CD4-positive, alpha-beta T cell (primary cell): ENCODE measurements around the gene MPIG6B. TPM values are rescaled to one million over a fixed set of nuclear protein-coding genes. Genes with fewer than 3 reads are reported as not detected.

Experiments
- ATAC-seq: fragments of 200-7000 bp; cut with Tn5 transposase; one replicate; pipeline ENCODE4 v1.10.0; 2022; ENCODE audit warnings: mild to moderate bottlenecking; ENCODE audit not compliant: poor library complexity
- CTCF ChIA-PET: fragments of 350-600 bp; sonication (Branson Sonifier 250); formaldehyde crosslinking; loops from one replicate; lab custom pipeline; 2021; ENCODE audit warnings: antibody characterized with exemption, inconsistent platforms; lab: Charles Lee
- POLR2A ChIA-PET: fragments of 350-600 bp; sonication (Branson Sonifier 250); formaldehyde crosslinking; loops from one replicate; lab custom pipeline; 2021; ENCODE audit warnings: antibody characterized with exemption, inconsistent platforms; lab: Charles Lee
- DNase-seq, 14 experiments: peaks; one replicate each; pipeline ENCODE4 v3.0.0-alpha.2; 2013 to 2020; ENCODE audit warnings: mixed read lengths in 2 of 14
- H3K27ac ChIP-seq, 2 donors: one replicate each; pipeline versions ENCODE4 v1.5.1 to v1.7.0; 2013; ENCODE audit warnings: low read length in 2 of 2, low read depth in 1 of 2, mild to moderate bottlenecking in 1 of 2
- H3K27me3 ChIP-seq, 2 experiments: 1 replicate in 1 of 2; 2 replicates in 1 of 2; pipeline versions ENCODE4 v1.6.1 to v1.7.0; 2013; ENCODE audit warnings: low read length in 2 of 2, control low read depth in 1 of 2, mild to moderate bottlenecking in 1 of 2, moderate library complexity in 1 of 2; ENCODE audit not compliant: insufficient read depth in 2 of 2, control insufficient read depth in 1 of 2
- H3K36me3 ChIP-seq: one replicate; pipeline ENCODE4 v1.6.1; 2013; ENCODE audit warnings: low read length, control low read depth; ENCODE audit not compliant: insufficient read depth
- H3K4me1 ChIP-seq: one replicate; pipeline ENCODE4 v1.6.1; 2013; ENCODE audit warnings: low read length, control low read depth; ENCODE audit not compliant: insufficient read depth
- H3K4me3 ChIP-seq: one replicate; pipeline ENCODE4 v1.5.1; 2013; ENCODE audit warnings: mild to moderate bottlenecking, low read length, moderate library complexity
- H3K9me3 ChIP-seq, 2 experiments: 1 replicate in 1 of 2; 2 replicates in 1 of 2; pipeline versions ENCODE4 v1.6.1 to v1.7.0; 2013; ENCODE audit warnings: low read length in 2 of 2, mild to moderate bottlenecking in 2 of 2, control low read depth in 1 of 2, moderate library complexity in 1 of 2; ENCODE audit not compliant: control insufficient read depth in 1 of 2, insufficient read depth in 1 of 2
- H3K27ac Mint-ChIP-seq: one replicate; pipeline ENCODE4 v1.8.0; 2020; ENCODE audit warnings: mixed read lengths
- H3K27me3 Mint-ChIP-seq: one replicate; pipeline ENCODE4 v1.8.0; 2021; ENCODE audit warnings: mixed read lengths
- H3K36me3 Mint-ChIP-seq: one replicate; pipeline ENCODE4 v1.8.0; 2021; ENCODE audit warnings: low read depth, mixed read lengths
- H3K4me1 Mint-ChIP-seq: one replicate; pipeline ENCODE4 v1.8.0; 2021; ENCODE audit warnings: low read depth, mixed read lengths
- H3K4me3 Mint-ChIP-seq: one replicate; pipeline ENCODE4 v1.8.0; 2020; ENCODE audit warnings: mild to moderate bottlenecking, mixed read lengths
- H3K9me3 Mint-ChIP-seq: one replicate; pipeline ENCODE4 v1.8.0; 2020; ENCODE audit warnings: mixed read lengths
- CTCF ChIP-seq: fragments of 200-600 bp; IDR thresholded peaks from one replicate; pipeline ENCODE4 v1.8.0; 2022; ENCODE audit warnings: antibody characterized with exemption, mild to moderate bottlenecking
- intact Hi-C, 2 experiments: fragments of 100-400 bp; cut with DNase I in 1 of 2; cut with micrococcal nuclease in 1 of 2; formaldehyde crosslinking; loops; one replicate each; pipeline versions ENCODE4 v1.15.1 to v1.9.0; 2023 to 2025; cut with DNase I, micrococcal nuclease
- total RNA-seq, 174 experiments: library from RNA in 2 of 174; stranded (reverse) in 2 of 174; gene quantifications; one replicate each; pipeline ENCODE4 v1.2.3 and lab custom pipeline; 2021 to 2026

MPIG6B gene
- total RNA-seq, 2 experiments from 2014 or later: 0.11 to 0.17 TPM

DNA sequence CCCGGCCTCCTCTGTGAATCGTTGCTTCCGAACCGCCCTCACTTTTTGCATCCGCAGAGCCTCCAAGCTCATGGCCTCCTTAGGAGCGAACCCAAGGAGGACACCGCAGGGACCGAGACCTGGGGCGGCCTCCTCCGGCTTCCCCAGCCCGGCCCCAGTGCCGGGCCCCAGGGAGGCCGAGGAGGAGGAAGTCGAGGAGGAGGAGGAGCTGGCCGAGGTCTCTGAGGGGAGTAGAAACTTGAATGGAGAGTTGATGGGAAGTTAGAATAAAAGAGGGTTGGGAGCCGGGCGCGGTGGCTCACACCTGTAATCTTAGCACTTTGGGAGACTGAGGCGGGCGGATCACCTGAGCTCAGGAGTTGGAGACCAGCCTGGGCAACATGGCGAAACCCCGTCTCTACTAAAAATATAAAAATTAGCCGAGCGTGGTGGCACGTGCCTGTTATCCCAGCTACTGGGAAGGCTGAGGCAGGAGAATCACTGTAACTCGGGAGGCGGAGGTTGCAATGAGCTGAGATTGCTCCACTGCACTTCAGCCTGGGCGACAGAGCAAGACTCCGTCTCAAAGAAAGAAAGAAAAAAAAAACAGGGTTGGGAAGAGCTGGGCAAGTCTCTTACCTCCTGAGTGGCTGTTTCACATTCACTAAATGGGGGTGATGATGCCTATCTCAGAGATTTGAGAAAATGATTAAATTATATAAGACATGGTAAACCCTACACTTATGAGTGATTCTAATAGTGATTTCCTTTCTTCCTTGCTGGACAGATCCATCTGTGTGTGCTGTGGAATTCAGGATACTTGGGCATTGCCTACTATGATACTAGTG lies 17.4 kb downstream of the MPIG6B start:
- POLR2A ChIA-PET: interaction anchor here (0.7 to 2.1 kb wide), 10 partner anchors 30 to 231 kb away, joined by 3 to 14 read pairs (median 5); partner anchors contain the start of genes ABHD16A, DXO, GPANK1 and LSM2
- Histone ChIP-seq H3K4me1 (peaks cover 47% of the 10 kb centered on the region), H3K27ac (peak overlapping the region in 1 of 2 donors; percentile 43), H3K27me3 (no peaks in the 10 kb centered on the region), H3K9me3 (no peaks in the 10 kb centered on the region), H3K36me3 (no peaks in the 10 kb centered on the region), H3K4me3 (peak overlapping the region; percentile 87)
- DNase-seq (peak in 1 of 14 experiments; percentile 35), ATAC-seq (no peak)
- H3K4me3 Mint-ChIP-seq: peak overlapping the region; percentile 90
- no peak for TF ChIP-seq CTCF
- intact Hi-C loops: no loop called here
- no peaks in the 10 kb centered on the region for H3K9me3 Mint-ChIP-seq
- H3K36me3 Mint-ChIP-seq: peaks cover 19% of the 10 kb centered on the region
- H3K27ac Mint-ChIP-seq: peak overlapping the region; percentile 85
- H3K27me3 Mint-ChIP-seq: no peaks in the 10 kb centered on the region
- CTCF ChIA-PET: interaction anchor here (0.9 to 4.9 kb wide), 8 partner anchors 13 to 89 kb away, joined by 3 to 41 read pairs (median 6); partner anchors contain the start of genes DDAH2 and VARS1
- peaks cover 53% of the 10 kb centered on the region for H3K4me1 Mint-ChIP-seq

GRCh38 chr6:31741815-31742214 lies 18.6 kb downstream of the MPIG6B start:
- ChIA-PET CTCF (interaction anchor here (4.9 kb wide), 1 partner anchor 28 kb away, joined by 34 read pairs; no protein-coding TSS in a partner anchor), POLR2A (interaction anchor here (0.6 kb wide), 1 partner anchor 160 kb away, joined by 3 read pairs; no protein-coding TSS in a partner anchor)
- Mint-ChIP-seq H3K36me3 (peaks cover 11% of the 10 kb centered on the region), H3K4me3 (peak overlapping the region; percentile 49), H3K4me1 (peaks cover 41% of the 10 kb centered on the region), H3K9me3 (no peaks in the 10 kb centered on the region), H3K27me3 (no peaks in the 10 kb centered on the region), H3K27ac (no peak overlapping the region)
- no peaks in the 10 kb centered on the region for H3K9me3 ChIP-seq
- H3K27me3 ChIP-seq: no peaks in the 10 kb centered on the region
- peaks cover 40% of the 10 kb centered on the region for H3K4me1 ChIP-seq
- intact Hi-C loops: no loop called here
- H3K36me3 ChIP-seq: no peaks in the 10 kb centered on the region
- H3K27ac ChIP-seq: no peak overlapping the region
- TF ChIP-seq CTCF: no peak
- ATAC-seq (no peak), DNase-seq (no peak)
- H3K4me3 ChIP-seq: no peak overlapping the region

DNA sequence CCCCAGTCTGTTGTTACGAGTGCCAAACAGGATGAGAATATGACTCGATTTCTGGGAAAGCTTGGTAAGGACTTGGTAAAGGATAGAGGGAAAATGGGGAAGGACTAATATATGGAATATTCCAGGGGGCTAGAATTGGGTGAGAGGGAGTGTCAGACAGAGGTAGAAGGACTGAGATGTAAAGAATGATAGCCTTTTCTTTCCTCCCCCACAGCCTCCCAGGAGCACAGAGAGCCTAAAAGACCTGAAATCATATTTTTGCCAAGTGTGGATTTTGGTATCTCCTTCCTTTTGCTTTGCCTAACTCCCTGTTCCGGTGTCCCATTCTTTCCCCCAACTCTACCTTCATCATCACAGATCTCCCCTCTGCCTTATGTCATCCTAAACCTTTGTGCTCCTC lies 19.7 kb downstream of the MPIG6B start:
- intact Hi-C loops: no loop called here
- DNase-seq: no peak
- Mint-ChIP-seq H3K4me1 (peaks cover 31% of the 10 kb centered on the region), H3K4me3 (no peak overlapping the region), H3K27me3 (no peaks in the 10 kb centered on the region), H3K9me3 (no peaks in the 10 kb centered on the region), H3K36me3 (peaks cover 11% of the 10 kb centered on the region), H3K27ac (no peak overlapping the region)
- Histone ChIP-seq H3K27ac (no peak overlapping the region), H3K27me3 (no peaks in the 10 kb centered on the region), H3K4me3 (no peak overlapping the region), H3K9me3 (no peaks in the 10 kb centered on the region), H3K36me3 (no peaks in the 10 kb centered on the region), H3K4me1 (peaks cover 29% of the 10 kb centered on the region)
- ChIA-PET POLR2A (no interaction called here), CTCF (no interaction called here)
- ATAC-seq: no peak
- no peak for TF ChIP-seq CTCF
